B cell (primary cell): ENCODE measurements around the gene TRAPPC2B. TPM values are rescaled to one million over a fixed set of nuclear protein-coding genes. Genes with fewer than 3 reads are reported as not detected.

ENCODE experiments used
- ATAC-seq: fragments of 200-7000 bp; cut with Tn5 transposase; one replicate; pipeline ENCODE4 v1.10.0; 2021; ENCODE audit warnings: low read depth, mild to moderate bottlenecking, moderate number of reproducible peaks, moderate library complexity
- CTCF ChIA-PET: fragments of 350-600 bp; sonication (Branson Sonifier 250); formaldehyde crosslinking; loops from one replicate; lab custom pipeline; 2021; ENCODE audit warnings: antibody characterized with exemption, inconsistent platforms; lab: Charles Lee
- POLR2A ChIA-PET: fragments of 350-600 bp; sonication (Branson Sonifier 250); formaldehyde crosslinking; loops from one replicate; lab custom pipeline; 2021; ENCODE audit warnings: antibody characterized with exemption; lab: Charles Lee
- DNase-seq: peaks from one replicate; pipeline ENCODE4 v3.0.0; 2013
- H2AFZ ChIP-seq: 2 replicates; pipeline ENCODE4 v1.6.1; 2012; ENCODE audit warnings: mild to moderate bottlenecking, low read depth, low read length; ENCODE audit not compliant: insufficient read depth, poor library complexity, severe bottlenecking
- H3K27ac ChIP-seq, 2 donors: 1 replicate in 1 of 2; 2 replicates in 1 of 2; pipeline ENCODE4 v1.5.1; 2012 to 2013; ENCODE audit warnings: low read length in 2 of 2, mild to moderate bottlenecking in 2 of 2, moderate library complexity in 1 of 2
- H3K27me3 ChIP-seq, 4 experiments: fragments of 200-600 bp in 1 of 4; sonication (generic) in 1 of 4; replicated peaks in 1 of 4; 1 replicate in 2 of 4; 2 replicates in 2 of 4; pipeline versions ENCODE4 v1.6.1 to v1.7.0; 2013 to 2016; ENCODE audit warnings: low read length in 3 of 4, mild to moderate bottlenecking in 2 of 4, mixed read lengths in 1 of 4, moderate library complexity in 1 of 4; ENCODE audit not compliant: insufficient read depth in 4 of 4, control insufficient read depth in 3 of 4; ENCODE audit errors: control extremely low read depth in 1 of 4
- H3K36me3 ChIP-seq, 2 experiments: replicated peaks in 1 of 2; 1 replicate in 1 of 2; 2 replicates in 1 of 2; pipeline versions ENCODE4 v1.6.1 to v1.7.1; 2013; ENCODE audit warnings: low read length in 1 of 2; ENCODE audit not compliant: insufficient read depth in 2 of 2, control insufficient read depth in 1 of 2; ENCODE audit errors: control extremely low read depth in 1 of 2, extremely low read depth in 1 of 2
- H3K4me1 ChIP-seq, 2 donors: fragments of 200-600 bp in 1 of 2; sonication (generic) in 1 of 2; 1 replicate in 1 of 2; 2 replicates in 1 of 2; pipeline versions ENCODE4 v1.5.1 to v1.6.1; 2013 to 2017; ENCODE audit warnings: low read length in 2 of 2; ENCODE audit not compliant: control insufficient read depth in 2 of 2, insufficient read depth in 2 of 2
- H3K4me2 ChIP-seq: replicated peaks from 2 replicates; pipeline ENCODE3; 2012; ENCODE audit warnings: mild to moderate bottlenecking, low read depth, low read length; ENCODE audit not compliant: poor library complexity, severe bottlenecking
- H3K4me3 ChIP-seq, 5 experiments: fragments of 200-600 bp in 1 of 5; sonication (generic) in 1 of 5; 1 replicate in 3 of 5; 2 replicates in 2 of 5; pipeline versions ENCODE4 v1.5.1 to v1.7.0; 2011 to 2016; ENCODE audit warnings: low read length in 4 of 5, mild to moderate bottlenecking in 4 of 5, low read depth in 2 of 5, control low read depth in 1 of 5, moderate library complexity in 1 of 5; ENCODE audit not compliant: insufficient read depth in 1 of 5; ENCODE audit errors: control extremely low read depth in 1 of 5, extremely low read depth in 1 of 5
- H3K79me2 ChIP-seq: fragments of 200-600 bp; sonication (generic); one replicate; pipeline ENCODE4 v1.6.0; 2016; ENCODE audit warnings: low read length; ENCODE audit not compliant: control insufficient read depth, insufficient read depth
- H3K9ac ChIP-seq: fragments of 200-600 bp; sonication (generic); 2 replicates; pipeline ENCODE4 v1.6.1; 2017; ENCODE audit warnings: mild to moderate bottlenecking, low read length, moderate library complexity
- H3K9me3 ChIP-seq, 3 donors: one replicate each; pipeline versions ENCODE4 v1.6.1 to v1.7.1; 2013; ENCODE audit warnings: low read length in 2 of 3; ENCODE audit not compliant: control insufficient read depth in 2 of 3, insufficient read depth in 1 of 3; ENCODE audit errors: control extremely low read depth in 1 of 3
- H4K20me1 ChIP-seq: 2 replicates; pipeline ENCODE4 v1.6.0; 2012; ENCODE audit warnings: mild to moderate bottlenecking, low read length; ENCODE audit not compliant: insufficient read depth, control insufficient read depth, poor library complexity, severe bottlenecking
- H3K27ac Mint-ChIP-seq: one replicate; pipeline ENCODE4 v1.8.0; 2021; ENCODE audit warnings: mixed read lengths
- H3K27me3 Mint-ChIP-seq: one replicate; pipeline ENCODE4 v1.8.0; 2021; ENCODE audit warnings: mixed read lengths
- H3K4me1 Mint-ChIP-seq: one replicate; pipeline ENCODE4 v1.8.0; 2021; ENCODE audit warnings: mixed read lengths
- H3K4me3 Mint-ChIP-seq: one replicate; pipeline ENCODE4 v1.8.0; 2021; ENCODE audit warnings: mixed read lengths
- H3K9me3 Mint-ChIP-seq: one replicate; pipeline ENCODE4 v1.8.0; 2022; ENCODE audit warnings: mixed read lengths; ENCODE audit not compliant: insufficient read depth
- CTCF ChIP-seq: fragments of 200-600 bp; IDR thresholded peaks from one replicate; pipeline ENCODE4 v1.8.0; 2022; ENCODE audit warnings: antibody characterized with exemption, mild to moderate bottlenecking
- EZH2 ChIP-seq: IDR thresholded peaks from 2 replicates; pipeline ENCODE4 v1.6.1; 2012; ENCODE audit warnings: borderline replicate concordance, low read depth, mild to moderate bottlenecking, moderate library complexity, low read length; ENCODE audit not compliant: insufficient read depth, poor library complexity, severe bottlenecking
- WGBS: methylation state at CpG from one replicate; pipeline ENCODE4 v1.1.5; 2013; ENCODE audit warnings: missing lambda C conversion rate; ENCODE audit not compliant: insufficient coverage; 5-methylcytosine and 5-hydroxymethylcytosine counted together
- intact Hi-C: fragments of 100-400 bp; cut with micrococcal nuclease; formaldehyde crosslinking; loops from one replicate; pipeline ENCODE4 v1.10.0; 2022
- polyA plus RNA-seq: library from polyadenylated mRNA; depleted of rRNA; stranded (reverse); fragments of >200 nt; gene quantifications from 2 replicates; pipeline ENCODE4 v1.2.3, GENCODE V29; 2012
- total RNA-seq, 2 donors: library from RNA; stranded (reverse); fragments of 120-200 nt in 1 of 2; gene quantifications; 1 replicate in 1 of 2; 2 replicates in 1 of 2; pipeline versions ENCODE4 v1.2.3 to v1.2.4, GENCODE V29; 2013 to 2022

The TRAPPC2B gene
- total and polyA plus RNA-seq, 2 donors (not counting 1 experiment from before 2014, with no cell fraction given), result 9.6 to 29.2 TPM

GRCh38 chr19:57334191-57334590 is 29.2 kb upstream of the TRAPPC2B start:
- H3K9me3 ChIP-seq, result peaks cover 1 to 22% (median 1%) of the 10 kb centered on the region in 3 donors

GRCh38 chr19:57338877-57339276 is 24.5 kb upstream of the TRAPPC2B start:
- no peaks in the 10 kb centered on the region for H3K9me3 Mint-ChIP-seq
- Histone ChIP-seq H3K4me2 (no peak overlapping the region), H3K79me2 (no peaks in the 10 kb centered on the region), H2AFZ (no peak overlapping the region), H3K27ac (no peak overlapping the region), H3K4me1 (no peaks in the 10 kb centered on the region), H3K9me3 (no peaks in the 10 kb centered on the region), H3K9ac (no peak overlapping the region), H3K4me3 (no peak overlapping the region), H3K27me3 (no peaks in the 10 kb centered on the region), H3K36me3 (no peaks in the 10 kb centered on the region), H4K20me1 (no peaks in the 10 kb centered on the region)
- no peak overlapping the region for H3K27ac Mint-ChIP-seq
- intact Hi-C loops, result no loop called here
- DNase-seq (no peak), ATAC-seq (no peak)
- TF ChIP-seq EZH2 (no peak), CTCF (no peak)
- no peaks in the 10 kb centered on the region for H3K27me3 Mint-ChIP-seq
- H3K4me1 Mint-ChIP-seq, result no peaks in the 10 kb centered on the region
- 73% methylated on average over 3 of the region's 3 CpGs for WGBS
- CTCF ChIA-PET, result no interaction called here
- POLR2A ChIA-PET, result no interaction called here
- H3K4me3 Mint-ChIP-seq, result no peak overlapping the region

More at GRCh38 chr19:57334191-57334590, 29.2 kb upstream of the TRAPPC2B start:
- H4K20me1 ChIP-seq, result no peaks in the 10 kb centered on the region
- no peaks in the 10 kb centered on the region for H3K79me2 ChIP-seq
- no peak overlapping the region for H3K4me2 ChIP-seq
- H3K27ac ChIP-seq, result no peak overlapping the region
- Mint-ChIP-seq H3K4me3 (no peak overlapping the region), H3K9me3 (no peaks in the 10 kb centered on the region), H3K4me1 (no peaks in the 10 kb centered on the region), H3K27me3 (no peaks in the 10 kb centered on the region), H3K27ac (no peak overlapping the region)
- no peak overlapping the region for H3K9ac ChIP-seq
- no peak overlapping the region for H3K4me3 ChIP-seq
- WGBS, result 94% methylated on average over 4 of the region's 4 CpGs
- no peaks in the 10 kb centered on the region for H3K4me1 ChIP-seq
- POLR2A ChIA-PET, result no interaction called here
- TF ChIP-seq CTCF, result no peak
- TF ChIP-seq EZH2, result no peak
- ATAC-seq (no peak), DNase-seq (no peak)
- no peak overlapping the region for H2AFZ ChIP-seq
- H3K36me3 ChIP-seq, result peaks cover 1 to 2% of the 10 kb centered on the region in 2 experiments
- no peaks in the 10 kb centered on the region for H3K27me3 ChIP-seq
- CTCF ChIA-PET, result no interaction called here
- intact Hi-C loops, result no loop called here
